Fibroblast of villous mesenchyme (primary cell): Measurements from ENCODE around the gene DNAJC9. TPM values are rescaled to one million over a fixed set of nuclear protein-coding genes. Genes with fewer than 3 reads are reported as not detected.

Source experiments
- DNase-seq: peaks from one replicate; pipeline ENCODE4 v3.0.0-alpha.2; 2010; ENCODE audit warnings: low read depth
- H3K4me3 ChIP-seq: 2 replicates; pipeline ENCODE4 v1.5.1; 2011; ENCODE audit warnings: low read depth, mild to moderate bottlenecking, low read length
- CTCF ChIP-seq: IDR thresholded peaks from 2 replicates; pipeline ENCODE4 v1.5.1; 2012; ENCODE audit warnings: low read depth, mild to moderate bottlenecking, low read length; ENCODE audit not compliant: insufficient read depth
- total RNA-seq: library from RNA; depleted of rRNA; stranded (reverse); fragments of >200 nt; gene quantifications from 2 replicates; pipeline ENCODE4 v1.2.3, GENCODE V29; 2012

The DNAJC9 gene, protein sequence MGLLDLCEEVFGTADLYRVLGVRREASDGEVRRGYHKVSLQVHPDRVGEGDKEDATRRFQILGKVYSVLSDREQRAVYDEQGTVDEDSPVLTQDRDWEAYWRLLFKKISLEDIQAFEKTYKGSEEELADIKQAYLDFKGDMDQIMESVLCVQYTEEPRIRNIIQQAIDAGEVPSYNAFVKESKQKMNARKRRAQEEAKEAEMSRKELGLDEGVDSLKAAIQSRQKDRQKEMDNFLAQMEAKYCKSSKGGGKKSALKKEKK
- 23.5 and 28.1 TPM in 2 replicates for total RNA-seq

DNA sequence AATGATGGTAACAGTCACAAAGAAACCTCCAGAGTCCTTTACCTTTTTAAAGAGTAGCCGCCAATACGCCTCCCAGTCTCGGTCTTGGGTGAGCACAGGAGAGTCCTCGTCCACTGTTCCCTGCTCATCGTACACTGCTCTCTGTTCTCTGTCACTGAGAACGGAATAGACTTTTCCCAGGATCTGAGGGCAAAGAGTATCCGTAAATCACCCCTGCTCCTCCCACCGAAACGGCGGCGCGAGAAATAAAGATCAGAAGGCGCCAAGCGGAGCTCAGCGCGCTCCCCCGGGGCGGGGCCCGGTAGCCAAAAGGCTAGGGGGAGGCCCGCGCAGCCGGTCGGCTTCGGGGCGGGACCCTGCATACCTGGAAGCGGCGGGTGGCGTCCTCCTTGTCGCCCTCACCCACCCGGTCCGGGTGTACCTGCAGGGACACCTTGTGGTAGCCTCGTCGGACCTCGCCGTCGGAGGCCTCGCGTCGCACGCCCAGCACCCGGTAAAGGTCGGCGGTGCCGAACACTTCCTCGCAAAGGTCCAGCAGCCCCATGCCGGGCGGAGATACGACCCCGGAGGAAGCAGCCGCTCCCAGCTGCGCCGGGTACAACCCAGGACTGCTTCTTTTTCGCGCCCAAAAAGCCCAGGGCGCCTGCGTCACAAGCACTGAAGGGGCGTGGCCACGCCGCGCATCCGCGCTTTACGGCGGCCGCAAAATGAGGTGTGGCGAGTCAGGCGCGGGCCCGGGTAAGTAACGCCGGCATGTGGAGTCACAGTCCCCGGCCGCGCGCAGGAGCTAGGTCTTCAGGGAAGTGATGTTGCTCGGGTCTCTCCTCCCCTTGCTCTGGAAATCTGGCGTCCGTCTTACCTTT, at the start of gene DNAJC9:
Gene DNAJC9 (minus strand): TSS at position 610 of the 863 bp plus-strand sequence. CDS start 66 bp downstream, at position 544.
- TF ChIP-seq CTCF: no peak
- DNase-seq: peak; percentile 94
- H3K4me3 ChIP-seq: peak within 1 kb of the TSS; percentile 84

GRCh38 chr10:73293461-73293860, 46.4 kb upstream of the DNAJC9 start:
- no peak for DNase-seq
- TF ChIP-seq CTCF: no peak
- no peak overlapping the region for H3K4me3 ChIP-seq

DNA sequence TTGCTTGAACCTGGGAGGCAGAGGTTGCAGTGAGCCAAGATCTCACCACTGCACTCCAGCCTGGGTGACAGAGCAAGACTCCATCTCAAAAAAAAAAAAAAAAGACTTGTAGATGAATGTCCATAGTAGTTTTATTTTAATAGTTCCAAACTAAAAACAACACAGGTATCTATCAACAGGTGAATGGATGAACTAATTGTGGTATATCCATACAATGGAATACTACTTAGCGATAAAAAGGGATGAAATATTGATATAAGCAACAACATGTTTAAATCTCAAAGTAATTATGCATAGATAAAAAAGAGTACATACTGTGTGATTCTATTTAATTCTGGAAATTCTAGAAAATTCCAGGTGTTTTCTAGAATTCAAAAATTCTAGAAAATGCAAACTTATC, 42.9 kb upstream of the DNAJC9 start:
- no peak for TF ChIP-seq CTCF
- no peak overlapping the region for H3K4me3 ChIP-seq
- no peak for DNase-seq

DNA sequence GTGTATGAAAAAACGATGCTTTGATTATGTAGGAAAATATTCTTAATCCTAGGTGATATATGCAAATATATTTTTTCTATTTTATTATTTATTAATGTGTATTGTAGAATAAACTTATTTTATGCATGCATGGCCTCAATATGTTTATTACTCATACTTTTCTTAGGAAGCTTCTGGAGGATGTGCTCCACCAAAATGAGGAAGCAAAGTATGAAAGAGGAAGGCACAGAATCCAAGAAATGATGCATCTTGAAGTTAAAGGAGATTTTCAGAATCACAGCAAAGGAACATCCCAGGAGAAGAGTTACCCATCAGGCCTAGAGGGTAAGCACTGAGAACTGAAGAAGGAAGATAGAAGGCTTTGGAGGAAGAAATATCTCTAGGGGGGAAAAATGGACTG, 40.4 kb upstream of the DNAJC9 start:
- H3K4me3 ChIP-seq: no peak overlapping the region
- DNase-seq: no peak
- no peak for TF ChIP-seq CTCF

DNA sequence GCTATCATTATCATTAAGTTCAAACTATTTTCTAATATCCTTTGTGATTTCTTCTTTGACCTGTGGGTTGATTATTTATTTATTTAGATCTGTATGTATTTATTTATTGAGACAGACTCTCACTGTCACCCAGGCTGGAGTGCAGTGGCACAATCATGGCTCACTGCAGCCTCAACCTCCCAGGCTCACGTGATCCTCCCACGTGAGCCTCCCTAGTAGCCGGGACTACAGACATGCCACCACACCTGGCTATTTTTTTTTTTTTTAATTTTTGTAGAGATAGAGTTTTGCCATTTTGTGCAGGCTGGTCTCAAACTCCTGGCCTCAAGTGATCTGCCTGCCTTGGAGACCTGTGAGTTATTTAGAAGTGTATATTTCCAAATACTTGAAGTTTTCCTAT, 34.0 kb upstream of the DNAJC9 start:
- H3K4me3 ChIP-seq: no peak overlapping the region
- no peak for DNase-seq
- TF ChIP-seq CTCF: no peak

DNA sequence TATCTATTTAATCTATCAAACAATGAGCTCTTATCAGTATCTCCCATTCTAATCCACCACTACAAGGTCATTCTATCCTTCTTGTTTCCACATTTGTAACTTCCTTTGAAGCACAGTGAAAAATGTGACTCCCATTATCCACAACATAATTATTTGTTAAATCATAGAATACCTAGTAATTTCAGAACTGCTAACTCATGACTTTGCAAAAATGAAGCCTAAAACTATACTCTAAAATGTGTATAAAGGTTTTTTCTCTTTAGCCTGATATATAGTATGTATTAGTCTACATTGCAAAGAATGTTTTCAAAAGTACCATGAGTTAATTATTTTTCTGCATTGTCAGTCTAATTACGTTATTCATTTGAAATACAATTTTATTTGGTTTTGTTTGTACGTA, 17.4 kb upstream of the DNAJC9 start:
- no peak for TF ChIP-seq CTCF
- no peak overlapping the region for H3K4me3 ChIP-seq
- DNase-seq: no peak
